ENCODE data around the gene ERGIC1. TPM values are rescaled to one million over a fixed set of nuclear protein-coding genes. Genes with fewer than 3 reads are reported as not detected.
A peak's percentile ranks its signal among the peaks of the same experiment; 100 is the strongest.

Gene ERGIC1
- total and polyA plus RNA-seq, 2 of the 13 experiments (the other 11 are each of a cell fraction or from before 2014, with no cell fraction given): 78.5 to 184 TPM

- TF ChIP-seq THRA (CRISPR knock-in tag; IDR thresholded peaks at IDR 0.05; ENCODE audit: borderline replicate concordance) (peak; percentile 98; the same call in 1 of the 2 replicates), SP4 (CRISPR knock-in tag; IDR thresholded peaks at IDR 0.05) (no peak), ZNF296 (CRISPR knock-in tag; conservative IDR thresholded peaks at IDR 0.05) (0 out of 2 replicates have a peak, but pooled peaks have one; percentile 36), ZFP1 (CRISPR knock-in tag; IDR thresholded peaks at IDR 0.05) (peak; percentile 41; the same call in 1 of the 2 replicates), NR1H2 (CRISPR knock-in tag; IDR thresholded peaks at IDR 0.05; ENCODE audit: borderline replicate concordance, low read depth) (no peak; the same call in 1 of the 2 replicates), MAFF (IDR thresholded peaks at IDR 0.05; ENCODE audit: low read depth, low read length) (no peak), KDM5A (IDR thresholded peaks at IDR 0.05; ENCODE audit: borderline replicate concordance, low read length) (no peak), ARID4A (CRISPR knock-in tag; IDR thresholded peaks at IDR 0.05; ENCODE audit: borderline replicate concordance) (peak; percentile 68; the same call in 1 of the 2 replicates), YY1 (IDR thresholded peaks at IDR 0.05; ENCODE audit: insufficient read depth, insufficient replicate concordance, low read depth, low read length) (no peak), CBX5 (CRISPR knock-in tag; IDR thresholded peaks at IDR 0.05; ENCODE audit: borderline replicate concordance) (peak; percentile 92), HIC2 (CRISPR knock-in tag; IDR thresholded peaks at IDR 0.05; ENCODE audit: low read depth) (peak; percentile 97), SRY (CRISPR knock-in tag; IDR thresholded peaks at IDR 0.05) (no peak), CTCF (CRISPR knock-in tag; IDR thresholded peaks at IDR 0.05) (no peak), HOXA7 (CRISPR knock-in tag; IDR thresholded peaks at IDR 0.05) (no peak), EZH2 (conservative IDR thresholded peaks at IDR 0.05; ENCODE audit: low read depth, low read length) (no peak), TOPORS (CRISPR knock-in tag; IDR thresholded peaks at IDR 0.05) (no peak), FOXJ3 (CRISPR knock-in tag; IDR thresholded peaks at IDR 0.05; ENCODE audit: borderline replicate concordance) (peak; percentile 82; the same call in 1 of the 2 replicates), ZNF710 (CRISPR knock-in tag; IDR thresholded peaks at IDR 0.05; ENCODE audit: borderline replicate concordance) (no peak)
Measured at GRCh38 chr5:172858511-172858989, 24.5 kb downstream of the ERGIC1 start (continued).
